OCI-LY3 (cell line): ENCODE results near the gene DYNLRB1.

Experiments
- H2AFZ ChIP-seq: fragments of 200-600, 300-600 bp; shearing (Covaris generic); 2 replicates; pipeline ENCODE4 v1.6.0; 2014; ENCODE audit warnings: antibody characterized with exemption, low read depth, low read length
- H3K27ac ChIP-seq: fragments of 200-600, 300-600 bp; sonication (generic); 2 replicates; pipeline ENCODE4 v1.5.1; 2014; ENCODE audit warnings: mild to moderate bottlenecking, low read length, moderate library complexity, mixed read lengths
- H3K27me3 ChIP-seq: fragments of 200-600, 300-600 bp; sonication (generic); 2 replicates; pipeline ENCODE4 v1.6.1; 2014; ENCODE audit warnings: low read depth, low read length, mixed read lengths
- H3K36me3 ChIP-seq: fragments of 200-600, 300-600 bp; sonication (generic); replicated peaks from 2 replicates; pipeline ENCODE3; 2014; ENCODE audit warnings: low read depth, low read length, mixed read lengths
- H3K4me1 ChIP-seq: fragments of 300-600, 200-600 bp; sonication (generic); 2 replicates; pipeline ENCODE4 v1.6.1; 2014; ENCODE audit warnings: low read length, mixed read lengths
- H3K4me2 ChIP-seq: fragments of 200-600, 300-600 bp; sonication (generic); 2 replicates; pipeline ENCODE4 v1.6.1; 2014; ENCODE audit warnings: low read length, mixed read lengths
- H3K4me3 ChIP-seq: fragments of 300-600, 200-600 bp; sonication (generic); 2 replicates; pipeline ENCODE4 v1.5.1; 2014; ENCODE audit warnings: antibody characterized with exemption, mild to moderate bottlenecking, low read length, moderate library complexity
- H3K79me2 ChIP-seq: fragments of 300-600, 200-600 bp; shearing (Covaris generic); 2 replicates; pipeline ENCODE4 v1.6.1; 2014; ENCODE audit warnings: mild to moderate bottlenecking, low read length, mixed read lengths
- H3K9ac ChIP-seq: fragments of 300-600, 200-600 bp; shearing (Covaris generic); 2 replicates; pipeline ENCODE4 v1.6.0; 2014; ENCODE audit warnings: mild to moderate bottlenecking, low read length, moderate library complexity
- H3K9me3 ChIP-seq: fragments of 200-600, 300-600 bp; shearing (Covaris generic); 2 replicates; pipeline ENCODE4 v1.6.1; 2014; ENCODE audit warnings: low read length, mixed read lengths; ENCODE audit not compliant: insufficient read depth
- H4K20me1 ChIP-seq: fragments of 200-600, 300-600 bp; sonication (generic); 2 replicates; pipeline ENCODE4 v1.6.1; 2016; ENCODE audit warnings: low read length, mixed read lengths; ENCODE audit not compliant: insufficient read depth
- CTCF ChIP-seq: fragments of 200-600, 300-600 bp; sonication (generic); IDR thresholded peaks from 2 replicates; pipeline ENCODE4 v1.5.1; 2014; ENCODE audit warnings: antibody characterized with exemption, low read length, low read depth
- EZH2phosphoT487 ChIP-seq: fragments of 200-600 bp; shearing (Covaris generic); IDR thresholded peaks from 2 replicates; pipeline ENCODE4 v1.6.1; 2018; ENCODE audit warnings: antibody characterized with exemption, mixed run types, low read depth

Gene DYNLRB1

GRCh38 chr20:34542439-34542838, 26.2 kb downstream of the DYNLRB1 start:
- Histone ChIP-seq H3K4me2 (no peak overlapping the region), H3K27ac (no peak overlapping the region), H3K9ac (no peak overlapping the region), H3K9me3 (no peaks in the 10 kb centered on the region), H3K79me2 (no peaks in the 10 kb centered on the region), H3K36me3 (peaks cover 26% of the 10 kb centered on the region), H3K4me3 (no peak overlapping the region), H4K20me1 (no peaks in the 10 kb centered on the region), H2AFZ (no peak overlapping the region), H3K4me1 (peaks cover 5% of the 10 kb centered on the region; the same call in 1 of the 2 replicates), H3K27me3 (no peaks in the 10 kb centered on the region)
- TF ChIP-seq CTCF (no peak), EZH2phosphoT487 (no peak)

DNA sequence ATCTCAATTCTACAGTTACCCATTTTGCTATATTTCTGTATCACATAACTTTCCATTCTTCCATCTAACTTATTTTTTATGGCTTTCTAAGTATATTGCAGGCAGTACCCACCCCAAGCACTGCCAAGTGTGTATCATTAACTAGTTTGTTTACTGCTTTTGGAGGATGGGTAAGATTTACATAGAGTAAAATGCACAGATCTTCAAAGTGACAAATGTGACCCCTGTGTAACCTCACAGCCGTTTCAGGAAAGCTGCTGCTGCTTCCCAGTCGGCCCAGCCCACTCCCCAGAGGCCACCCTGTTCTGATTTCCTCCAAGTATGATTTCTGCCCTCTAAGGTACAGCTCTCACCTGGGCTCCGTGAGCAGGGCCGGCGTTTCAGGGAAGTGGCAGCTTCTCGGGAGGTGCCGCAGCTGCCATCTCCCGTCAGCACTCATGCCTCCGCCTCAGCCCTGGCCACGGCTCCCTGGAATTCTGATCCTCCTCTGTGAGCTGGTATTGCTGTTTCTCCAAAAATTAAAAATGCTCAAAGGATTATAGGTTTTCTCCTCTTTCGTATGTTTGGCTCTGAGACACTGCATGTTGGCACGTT, 27.3 kb downstream of the DYNLRB1 start:
- Histone ChIP-seq H2AFZ (no peak overlapping the region), H3K4me2 (no peak overlapping the region), H3K4me1 (peaks cover 5% of the 10 kb centered on the region; the same call in 1 of the 2 replicates), H4K20me1 (no peaks in the 10 kb centered on the region), H3K27ac (no peak overlapping the region), H3K27me3 (no peaks in the 10 kb centered on the region), H3K9ac (no peak overlapping the region), H3K9me3 (no peaks in the 10 kb centered on the region), H3K4me3 (no peak overlapping the region), H3K36me3 (peaks cover 22% of the 10 kb centered on the region), H3K79me2 (no peaks in the 10 kb centered on the region)
- TF ChIP-seq EZH2phosphoT487: no peak
- TF ChIP-seq CTCF: no peak

DNA sequence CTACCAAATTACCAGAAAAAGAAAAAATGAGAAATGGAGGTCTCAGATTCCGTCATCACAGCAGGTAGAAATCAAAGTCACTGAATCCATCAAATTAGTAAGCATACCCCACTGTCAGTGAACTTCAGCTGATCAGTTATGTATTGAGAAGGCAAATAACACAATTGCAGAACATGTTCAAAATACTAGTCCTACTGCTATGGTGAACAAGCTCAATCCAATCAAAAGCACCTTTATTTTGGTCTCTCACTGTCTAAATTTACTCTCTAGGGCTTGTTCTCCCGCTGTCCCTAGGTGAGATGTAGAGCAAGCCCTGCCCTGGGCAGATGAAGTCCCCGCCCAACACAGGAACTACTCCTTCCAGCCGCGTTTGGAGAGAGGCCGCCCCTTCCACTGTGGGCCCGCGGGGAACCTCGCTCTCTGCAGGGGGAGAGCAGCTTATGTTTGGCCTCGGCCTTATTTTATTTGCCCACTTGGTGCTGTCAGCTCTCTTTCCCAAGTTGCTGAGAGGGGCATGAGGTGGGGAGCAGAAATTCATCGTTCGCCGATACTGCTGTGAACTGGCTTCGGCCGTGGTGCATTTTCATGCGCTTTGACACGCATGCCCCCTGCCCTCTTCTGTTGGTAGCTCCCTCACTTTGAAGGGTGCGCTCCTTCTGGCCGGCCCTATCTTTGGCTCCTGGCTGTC, 28.0 kb downstream of the DYNLRB1 start:
- Histone ChIP-seq H4K20me1 (no peaks in the 10 kb centered on the region), H3K4me2 (no peak overlapping the region), H3K27me3 (no peaks in the 10 kb centered on the region), H3K36me3 (peaks cover 22% of the 10 kb centered on the region), H3K27ac (no peak overlapping the region), H2AFZ (no peak overlapping the region), H3K79me2 (no peaks in the 10 kb centered on the region), H3K9ac (no peak overlapping the region), H3K9me3 (no peaks in the 10 kb centered on the region), H3K4me3 (no peak overlapping the region), H3K4me1 (peaks cover 5% of the 10 kb centered on the region; the same call in 1 of the 2 replicates)
- TF ChIP-seq CTCF (no peak), EZH2phosphoT487 (no peak)

DNA sequence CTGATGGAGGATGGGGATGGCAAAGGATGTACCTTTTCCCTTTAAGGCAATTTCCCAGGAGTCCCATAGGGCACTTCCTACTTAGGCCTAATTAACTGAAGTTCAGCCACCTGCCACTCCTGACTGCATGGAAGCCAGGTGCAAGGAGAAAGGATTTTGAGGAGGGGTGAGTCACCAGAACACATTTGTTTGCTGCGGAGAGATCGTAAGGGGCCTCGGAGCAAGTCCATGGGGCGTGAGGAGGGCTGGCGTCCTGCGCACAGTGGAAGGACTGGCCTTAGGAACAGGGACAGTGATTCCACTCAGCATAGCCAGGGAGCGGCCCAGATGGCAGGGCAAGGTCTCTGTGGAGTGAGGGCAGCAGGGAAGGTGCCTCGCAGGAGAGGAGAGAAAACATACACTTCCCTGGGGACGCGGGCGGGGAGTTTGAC, 30.5 kb downstream of the DYNLRB1 start:
- Histone ChIP-seq H3K79me2 (no peaks in the 10 kb centered on the region), H3K4me2 (no peak overlapping the region), H3K36me3 (peaks cover 6% of the 10 kb centered on the region), H3K27me3 (no peaks in the 10 kb centered on the region), H3K9me3 (no peaks in the 10 kb centered on the region), H2AFZ (no peak overlapping the region), H3K4me3 (no peak overlapping the region), H4K20me1 (no peaks in the 10 kb centered on the region), H3K9ac (no peak overlapping the region), H3K4me1 (no peaks in the 10 kb centered on the region), H3K27ac (no peak overlapping the region)
- TF ChIP-seq EZH2phosphoT487: no peak
- no peak for TF ChIP-seq CTCF
